Effector CD4-positive, alpha-beta T cell (primary cell): ENCODE data around the gene MYBPC2.
"Not testable (repeated sequence)": the region's sequence is repeated elsewhere in the genome, so short reads cannot be mapped to it uniquely, and the experiment has no call there.

Source experiments
- DNase-seq: peaks from one replicate; pipeline ENCODE4 v3.0.0-alpha.2; 2020

The MYBPC2 gene

GRCh38 chr19:50428772-50429463, 3.8 kb upstream of the MYBPC2 start:
- DNase-seq = no peak

DNA sequence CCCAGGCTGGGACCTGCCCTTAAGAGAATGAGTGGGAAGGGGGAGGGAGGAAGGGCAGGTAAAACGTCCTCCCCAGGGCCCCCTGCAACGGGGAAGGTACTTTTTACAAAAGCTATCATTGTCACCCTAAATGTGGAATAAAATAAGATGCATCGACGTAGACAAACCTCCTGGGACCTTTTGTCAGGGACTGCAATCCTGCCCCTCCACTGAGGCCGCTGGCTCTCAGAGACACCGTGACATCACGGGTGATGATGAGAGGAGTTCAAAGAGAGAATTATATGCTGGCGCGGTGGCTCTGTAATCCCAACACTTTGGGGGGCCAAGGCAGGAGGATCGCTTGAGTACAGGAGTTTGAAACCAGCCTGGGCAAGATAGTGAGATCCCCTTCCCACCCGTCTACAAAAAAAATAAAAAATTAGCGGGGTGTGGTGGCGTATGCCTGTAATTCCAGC, 1.8 kb upstream of the MYBPC2 start:
- DNase-seq = no peak

GRCh38 chr19:50431343-50432220, 1.1 kb upstream of the MYBPC2 start:
- DNase-seq = peak; percentile 85

- no peak for DNase-seq
Measured at GRCh38 chr19:50433201-50434180, 799 bp downstream of the MYBPC2 start.

DNA sequence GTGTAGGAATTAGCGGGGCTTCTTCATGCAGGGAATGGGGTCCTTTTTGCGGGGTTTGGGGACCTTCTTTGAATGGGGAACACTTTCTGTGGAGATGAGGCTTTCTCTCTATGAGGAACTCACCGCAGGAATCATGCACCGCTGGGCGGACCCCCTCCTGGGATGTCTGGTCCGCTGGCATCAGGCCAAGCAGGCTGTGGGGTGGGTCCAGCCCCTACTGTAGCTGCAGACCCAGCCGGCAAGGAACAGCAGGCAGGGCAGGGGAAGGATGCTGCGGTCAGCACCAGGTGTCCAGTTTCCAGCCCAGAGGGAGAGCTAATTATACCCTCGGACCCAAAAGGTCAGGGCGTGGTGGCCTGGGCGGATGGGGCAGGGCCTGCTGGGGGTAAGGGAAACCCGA, 1.8 kb downstream of the MYBPC2 start:
- no peak for DNase-seq

- DNase-seq = no peak
Measured at GRCh38 chr19:50435221-50435620, 2.5 kb downstream of the MYBPC2 start.

- no peak for DNase-seq
Measured at GRCh38 chr19:50435627-50436026, 2.9 kb downstream of the MYBPC2 start.

DNA sequence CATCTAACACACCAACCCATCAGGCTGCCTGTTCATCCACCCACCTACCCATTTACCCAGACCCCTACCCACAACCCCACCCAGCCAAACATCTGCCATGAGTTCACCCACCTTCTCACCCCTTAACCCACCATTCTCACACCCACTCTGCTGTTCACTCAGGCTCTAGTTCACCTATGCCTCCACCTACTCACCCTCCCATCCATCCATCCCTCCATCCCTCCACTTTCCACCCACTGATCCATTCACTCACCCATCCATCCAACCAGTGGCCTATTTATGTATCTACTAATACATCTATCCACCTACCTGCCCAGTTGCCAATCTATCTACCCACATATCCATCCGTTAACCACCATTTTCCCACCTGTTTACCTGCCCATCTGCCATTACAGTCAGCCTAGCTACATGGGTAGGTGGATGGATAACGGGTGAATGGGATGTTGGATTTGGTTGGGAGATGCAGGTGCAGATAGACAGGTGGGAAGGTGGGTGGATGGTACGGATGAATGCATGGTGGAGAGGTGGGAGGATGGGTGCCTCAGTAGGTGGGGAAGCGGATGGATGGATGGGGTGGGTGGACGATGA, 5.3 kb downstream of the MYBPC2 start:
- DNase-seq = no peak

DNA sequence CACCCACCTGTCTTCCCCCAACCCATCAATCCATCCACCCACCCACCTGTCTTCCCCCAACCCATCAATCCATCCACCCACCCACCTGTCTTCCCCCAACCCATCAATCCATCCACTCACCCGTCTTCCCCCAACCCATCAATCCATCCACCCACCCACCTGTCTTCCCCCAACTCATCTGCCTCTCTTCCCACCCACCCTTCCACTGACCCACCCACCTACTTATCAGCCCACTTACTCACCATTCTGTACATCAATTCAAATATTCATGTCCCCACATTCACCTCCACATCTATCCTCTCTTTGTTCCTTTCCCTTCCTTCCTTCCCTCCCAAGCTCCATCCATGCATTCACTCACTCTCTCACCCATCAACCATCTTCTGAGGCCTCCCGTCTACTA, 6.4 kb downstream of the MYBPC2 start:
- DNase-seq = not testable (repeated sequence)

- no peak for DNase-seq
Measured at GRCh38 chr19:50444059-50444458, 11.4 kb downstream of the MYBPC2 start.

DNA sequence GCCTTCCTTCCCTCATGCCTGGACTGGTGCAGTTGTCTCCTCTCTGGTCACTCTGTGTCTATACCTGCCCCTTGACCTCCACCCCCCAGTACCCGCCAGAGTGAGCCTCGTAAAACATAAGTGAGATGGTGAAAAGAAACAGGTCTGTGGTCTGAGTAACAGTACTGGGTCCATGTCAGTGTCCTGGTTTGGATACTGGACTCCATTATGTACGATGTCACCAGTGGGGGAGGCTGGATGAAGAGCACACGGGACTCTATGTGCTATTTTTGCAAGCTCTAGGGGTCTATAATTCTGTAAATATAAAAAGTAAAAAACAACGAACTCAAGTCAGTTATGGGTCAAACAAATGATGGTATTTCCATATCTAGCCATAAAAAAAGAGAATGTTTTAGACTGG, 14.4 kb downstream of the MYBPC2 start:
- DNase-seq = no peak

GRCh38 chr19:50447750-50448149, 15.1 kb downstream of the MYBPC2 start:
- DNase-seq = no peak

GRCh38 chr19:50449236-50449899, 16.7 kb downstream of the MYBPC2 start:
- DNase-seq = no peak

GRCh38 chr19:50450369-50451222, 17.9 kb downstream of the MYBPC2 start:
- no peak for DNase-seq

DNA sequence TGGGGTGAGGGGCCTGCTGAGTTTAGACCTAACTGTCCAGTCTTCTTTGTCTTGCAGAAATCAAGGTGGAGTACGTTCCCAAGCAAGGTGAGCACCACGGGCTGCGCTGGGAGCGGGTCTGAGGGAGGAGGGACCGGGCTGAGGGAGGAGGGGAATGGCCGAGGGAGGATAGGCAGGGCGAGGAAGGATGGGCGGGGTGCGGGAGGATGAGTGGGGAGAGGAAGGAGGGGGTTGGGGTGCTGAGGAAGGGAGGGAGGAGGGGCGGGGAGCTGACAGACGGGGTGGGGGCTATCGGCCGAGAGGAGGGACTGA, 18.5 kb downstream of the MYBPC2 start:
- no peak for DNase-seq

GRCh38 chr19:50453243-50453642, 20.6 kb downstream of the MYBPC2 start:
- DNase-seq = no peak

- DNase-seq = no peak
Measured at GRCh38 chr19:50455992-50456391, 23.3 kb downstream of the MYBPC2 start.

DNA sequence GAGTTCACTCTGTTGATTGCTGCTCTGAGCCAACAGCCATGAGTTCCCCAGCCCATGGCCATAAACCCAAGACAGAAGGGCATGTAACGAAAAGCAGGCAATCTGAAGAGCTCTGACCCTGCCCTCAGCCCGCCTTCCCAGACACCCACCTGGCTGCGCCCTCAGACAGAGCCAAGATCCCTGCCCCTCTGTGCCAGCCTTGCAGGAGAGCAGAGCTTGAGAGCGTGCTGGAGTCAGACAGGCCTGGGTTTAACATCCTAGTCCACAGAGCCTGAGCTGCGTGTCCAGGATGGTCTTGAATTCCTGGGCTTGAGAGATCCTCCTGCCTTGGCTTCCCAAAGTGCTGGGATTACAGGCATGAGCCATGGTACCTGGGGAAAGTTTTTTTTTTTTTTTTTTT, 24.6 kb downstream of the MYBPC2 start:
- no peak for DNase-seq

DNA sequence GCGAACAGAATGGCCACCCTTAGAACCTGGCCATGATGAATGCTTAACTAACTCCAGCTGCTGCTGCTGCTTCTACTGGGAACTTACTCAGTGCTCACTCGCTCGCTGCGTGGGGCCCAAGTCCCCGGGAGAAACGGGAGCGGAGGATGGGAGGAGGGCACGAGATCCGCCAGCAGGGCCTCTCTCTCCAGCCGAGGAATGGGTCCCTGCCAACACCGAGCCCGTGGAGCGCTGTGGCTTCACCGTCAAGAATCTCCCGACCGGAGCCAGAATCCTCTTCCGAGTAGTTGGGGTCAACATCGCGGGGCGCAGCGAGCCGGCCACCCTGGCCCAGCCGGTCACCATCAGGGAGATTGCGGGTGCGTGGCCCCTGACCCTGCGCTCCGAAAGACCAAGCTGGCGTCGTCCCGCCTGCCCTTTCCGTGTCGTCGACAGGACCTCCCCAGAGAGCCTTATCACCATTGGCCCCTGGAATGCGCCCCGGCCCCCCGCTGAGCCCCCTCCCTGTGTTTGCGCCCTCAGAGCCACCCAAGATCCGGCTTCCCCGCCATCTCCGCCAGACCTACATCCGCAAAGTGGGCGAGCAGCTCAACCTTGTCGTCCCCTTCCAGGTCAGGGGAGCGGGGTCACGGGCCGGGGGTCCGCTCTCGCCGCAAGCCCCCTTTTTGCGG, 25.8 kb downstream of the MYBPC2 start:
- DNase-seq = no peak

- DNase-seq = no peak
Measured at GRCh38 chr19:50459067-50459456, 26.4 kb downstream of the MYBPC2 start.

GRCh38 chr19:50459638-50460037, 26.9 kb downstream of the MYBPC2 start:
- no peak for DNase-seq
